PC-9 (cell line): ENCODE measurements around the gene PTPRT.

Experiments
- EZH2 ChIP-seq: fragments of 200-600 bp; sonication (generic); IDR thresholded peaks from 2 replicates; pipeline ENCODE4 v1.8.0; 2017; ENCODE audit warnings: antibody characterized with exemption, low read depth
- TF ChIP-seq, protein P1 (sequence below): fragments of 200-600 bp; sonication (generic); conservative IDR thresholded peaks from 2 replicates; pipeline ENCODE4 v1.6.1; 2017; ENCODE audit warnings: mixed run types, antibody characterized with exemption, mild to moderate bottlenecking, moderate library complexity

DNA sequence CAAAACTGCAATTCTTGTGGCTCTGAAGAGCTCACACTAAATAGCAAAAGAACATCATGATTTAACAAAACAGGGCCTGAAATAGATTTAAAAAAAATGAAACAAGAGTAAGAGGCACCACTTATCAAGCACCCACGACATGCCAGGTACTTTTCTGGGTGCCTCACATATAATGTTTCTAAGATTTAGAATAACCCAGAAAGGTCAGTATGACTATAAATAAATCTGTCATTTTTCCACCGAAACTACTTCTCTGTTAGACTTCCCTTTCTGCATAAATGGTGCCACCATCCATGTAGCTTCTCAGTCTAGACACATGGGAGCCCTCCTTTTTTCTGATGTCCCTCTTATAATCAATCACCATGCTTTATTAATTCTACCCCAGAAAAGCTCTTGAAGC, 919.2 kb downstream of the PTPRT start:
- TF ChIP-seq, protein P1, sequence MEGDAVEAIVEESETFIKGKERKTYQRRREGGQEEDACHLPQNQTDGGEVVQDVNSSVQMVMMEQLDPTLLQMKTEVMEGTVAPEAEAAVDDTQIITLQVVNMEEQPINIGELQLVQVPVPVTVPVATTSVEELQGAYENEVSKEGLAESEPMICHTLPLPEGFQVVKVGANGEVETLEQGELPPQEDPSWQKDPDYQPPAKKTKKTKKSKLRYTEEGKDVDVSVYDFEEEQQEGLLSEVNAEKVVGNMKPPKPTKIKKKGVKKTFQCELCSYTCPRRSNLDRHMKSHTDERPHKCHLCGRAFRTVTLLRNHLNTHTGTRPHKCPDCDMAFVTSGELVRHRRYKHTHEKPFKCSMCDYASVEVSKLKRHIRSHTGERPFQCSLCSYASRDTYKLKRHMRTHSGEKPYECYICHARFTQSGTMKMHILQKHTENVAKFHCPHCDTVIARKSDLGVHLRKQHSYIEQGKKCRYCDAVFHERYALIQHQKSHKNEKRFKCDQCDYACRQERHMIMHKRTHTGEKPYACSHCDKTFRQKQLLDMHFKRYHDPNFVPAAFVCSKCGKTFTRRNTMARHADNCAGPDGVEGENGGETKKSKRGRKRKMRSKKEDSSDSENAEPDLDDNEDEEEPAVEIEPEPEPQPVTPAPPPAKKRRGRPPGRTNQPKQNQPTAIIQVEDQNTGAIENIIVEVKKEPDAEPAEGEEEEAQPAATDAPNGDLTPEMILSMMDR: no peak
- no peak for TF ChIP-seq EZH2
